Fibroblast of lung (primary cell): Measurements from ENCODE around the gene VAPB. TPM values are rescaled to one million over a fixed set of nuclear protein-coding genes. Genes with fewer than 3 reads are reported as not detected.

Experiments used
- DNase-seq, 2 donors: peaks; one replicate each; pipeline versions ENCODE4 v3.0.0 to v3.0.0-alpha.2; 2010; ENCODE audit warnings: low read depth in 2 of 2
- H2AFZ ChIP-seq: 2 replicates; pipeline ENCODE4 v1.5.1; 2012; ENCODE audit warnings: low read length, control low read depth, inconsistent platforms
- H3K27ac ChIP-seq: 2 replicates; pipeline ENCODE4 v1.5.1; 2011; ENCODE audit warnings: low read length, control low read depth; ENCODE audit not compliant: insufficient read depth
- H3K27me3 ChIP-seq: 2 replicates; pipeline ENCODE4 v1.5.1; 2011; ENCODE audit warnings: mild to moderate bottlenecking, low read length; ENCODE audit not compliant: control insufficient read depth, insufficient read depth
- H3K36me3 ChIP-seq: 2 replicates; pipeline ENCODE4 v1.5.1; 2011; ENCODE audit warnings: low read length; ENCODE audit not compliant: control insufficient read depth, insufficient read depth
- H3K4me1 ChIP-seq: 2 replicates; pipeline ENCODE4 v1.5.1; 2011; ENCODE audit warnings: low read length; ENCODE audit not compliant: control insufficient read depth, insufficient read depth; ENCODE audit errors: extremely low read depth
- H3K4me2 ChIP-seq: 2 replicates; pipeline ENCODE4 v1.5.1; 2011; ENCODE audit warnings: low read length, control low read depth; ENCODE audit not compliant: insufficient read depth; ENCODE audit errors: extremely low read depth
- H3K4me3 ChIP-seq, 4 experiments: fragments of 200-600 bp in 1 of 4; sonication (generic) in 1 of 4; replicated peaks in 1 of 4; 2 replicates each; pipeline ENCODE4 v1.5.1; 2011 to 2016; ENCODE audit warnings: low read length in 4 of 4, low read depth in 3 of 4, mild to moderate bottlenecking in 3 of 4, control low read depth in 2 of 4, inconsistent platforms in 1 of 4, mixed read lengths in 1 of 4; ENCODE audit not compliant: insufficient read depth in 1 of 4; ENCODE audit errors: control extremely low read depth in 1 of 4
- H3K79me2 ChIP-seq: 2 replicates; pipeline ENCODE4 v1.5.1; 2012; ENCODE audit warnings: mild to moderate bottlenecking, low read length, inconsistent platforms; ENCODE audit not compliant: control insufficient read depth, insufficient read depth
- H3K9ac ChIP-seq: 2 replicates; pipeline ENCODE4 v1.5.1; 2011; ENCODE audit warnings: mild to moderate bottlenecking, low read length, control low read depth; ENCODE audit not compliant: insufficient read depth
- H3K9me3 ChIP-seq: 2 replicates; pipeline ENCODE4 v1.5.1; 2012; ENCODE audit warnings: low read depth, low read length; ENCODE audit not compliant: control insufficient read depth, insufficient read depth
- H4K20me1 ChIP-seq: 2 replicates; pipeline ENCODE4 v1.5.1; 2011; ENCODE audit warnings: low read length; ENCODE audit not compliant: control insufficient read depth, insufficient read depth; ENCODE audit errors: extremely low read depth
- EZH2 ChIP-seq: IDR thresholded peaks from 2 replicates; pipeline ENCODE4 v1.5.1; 2012; ENCODE audit warnings: low read length, control low read depth, mild to moderate bottlenecking; ENCODE audit errors: missing control alignments
- polyA plus RNA-seq, 2 donors: library from polyadenylated mRNA; depleted of rRNA in 1 of 2; stranded (reverse) in 1 of 2; unstranded in 1 of 2; fragments of >200 nt; gene quantifications; 2 replicates each; pipeline ENCODE4 v1.2.1, GENCODE V29; 2011 to 2012; ENCODE audit warnings: missing spikeins in 1 of 2
- total RNA-seq: library from RNA; depleted of rRNA; stranded (reverse); fragments of >200 nt; gene quantifications from 2 replicates; pipeline ENCODE4 v1.2.1, GENCODE V29; 2014
- TF ChIP-seq, protein P1 (sequence below), 2 donors: IDR thresholded peaks in 1 of 2; conservative IDR thresholded peaks in 1 of 2; 1 replicate in 1 of 2; 2 replicates in 1 of 2; pipeline ENCODE4 v1.5.1; 2011 to 2012; ENCODE audit warnings: low read length in 2 of 2, control low read depth in 1 of 2, inconsistent platforms in 1 of 2, low read depth in 1 of 2, mild to moderate bottlenecking in 1 of 2

VAPB gene
- total and polyA plus RNA-seq, 2 donors (not counting 1 experiment from before 2014, with no cell fraction given) = 13.0 to 43.7 TPM

DNA sequence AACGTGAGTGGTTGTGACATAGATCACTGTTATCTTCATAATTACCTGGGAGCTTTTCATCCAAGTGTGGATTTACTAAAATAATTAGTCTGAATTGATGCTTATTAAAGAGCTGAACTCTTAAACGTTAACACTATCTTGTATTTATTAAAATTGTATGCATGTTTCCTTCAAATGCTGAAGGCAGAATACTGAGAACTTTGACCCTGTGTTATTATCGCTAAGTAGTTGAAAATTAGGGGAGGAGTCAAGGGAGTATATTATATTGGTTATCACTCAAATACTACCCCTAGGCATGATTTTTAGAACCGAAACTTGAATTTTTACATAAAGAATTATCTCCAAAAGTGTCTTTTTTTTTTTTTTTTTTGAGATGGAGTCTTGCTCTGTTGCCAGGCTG lies 5.8 kb downstream of the VAPB start:
- Histone ChIP-seq H3K79me2 (peaks cover 98% of the 10 kb centered on the region), H3K9me3 (no peaks in the 10 kb centered on the region), H2AFZ (no peak overlapping the region), H3K36me3 (peaks cover 2% of the 10 kb centered on the region), H3K4me2 (no peak overlapping the region), H3K4me3 (no peak overlapping the region), H3K9ac (no peak overlapping the region), H3K27ac (no peak overlapping the region), H3K4me1 (no peaks in the 10 kb centered on the region), H4K20me1 (no peaks in the 10 kb centered on the region), H3K27me3 (no peaks in the 10 kb centered on the region)
- DNase-seq = no peak
- TF ChIP-seq, protein P1, sequence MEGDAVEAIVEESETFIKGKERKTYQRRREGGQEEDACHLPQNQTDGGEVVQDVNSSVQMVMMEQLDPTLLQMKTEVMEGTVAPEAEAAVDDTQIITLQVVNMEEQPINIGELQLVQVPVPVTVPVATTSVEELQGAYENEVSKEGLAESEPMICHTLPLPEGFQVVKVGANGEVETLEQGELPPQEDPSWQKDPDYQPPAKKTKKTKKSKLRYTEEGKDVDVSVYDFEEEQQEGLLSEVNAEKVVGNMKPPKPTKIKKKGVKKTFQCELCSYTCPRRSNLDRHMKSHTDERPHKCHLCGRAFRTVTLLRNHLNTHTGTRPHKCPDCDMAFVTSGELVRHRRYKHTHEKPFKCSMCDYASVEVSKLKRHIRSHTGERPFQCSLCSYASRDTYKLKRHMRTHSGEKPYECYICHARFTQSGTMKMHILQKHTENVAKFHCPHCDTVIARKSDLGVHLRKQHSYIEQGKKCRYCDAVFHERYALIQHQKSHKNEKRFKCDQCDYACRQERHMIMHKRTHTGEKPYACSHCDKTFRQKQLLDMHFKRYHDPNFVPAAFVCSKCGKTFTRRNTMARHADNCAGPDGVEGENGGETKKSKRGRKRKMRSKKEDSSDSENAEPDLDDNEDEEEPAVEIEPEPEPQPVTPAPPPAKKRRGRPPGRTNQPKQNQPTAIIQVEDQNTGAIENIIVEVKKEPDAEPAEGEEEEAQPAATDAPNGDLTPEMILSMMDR (conservative IDR thresholded peaks at IDR 0.05 in 1 of 2, IDR thresholded peaks at IDR 0.05 in 1 of 2; ENCODE audit: low read depth in 1 of 2, low read length in 2 of 2) = no peak
- no peak for TF ChIP-seq EZH2

DNA sequence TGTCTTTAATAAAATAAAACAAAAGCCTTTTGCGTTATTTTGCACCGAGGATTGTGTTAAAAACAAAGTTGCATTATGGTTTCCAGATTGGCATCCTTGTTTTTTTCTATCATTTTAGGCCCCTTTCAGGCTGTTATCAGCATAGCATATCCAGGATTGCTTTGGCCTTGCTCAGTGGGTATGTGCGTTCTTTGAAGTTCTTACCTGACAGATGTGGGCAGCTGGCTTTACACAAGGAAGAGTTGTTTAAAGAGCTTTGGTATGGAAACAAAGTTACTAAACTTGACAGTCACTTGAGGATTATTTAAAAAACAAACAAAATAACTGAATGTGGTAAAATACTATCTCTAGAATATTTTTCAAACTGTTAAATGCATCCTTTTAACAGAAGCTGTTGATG lies 6.6 kb downstream of the VAPB start:
- Histone ChIP-seq H2AFZ (no peak overlapping the region), H3K9me3 (no peaks in the 10 kb centered on the region), H3K4me2 (no peak overlapping the region), H3K27ac (no peak overlapping the region), H3K36me3 (no peaks in the 10 kb centered on the region), H3K27me3 (no peaks in the 10 kb centered on the region), H3K4me1 (no peaks in the 10 kb centered on the region), H3K79me2 (peaks cover 98% of the 10 kb centered on the region), H3K4me3 (no peak overlapping the region), H3K9ac (no peak overlapping the region), H4K20me1 (no peaks in the 10 kb centered on the region)
- TF ChIP-seq EZH2 = no peak
- TF ChIP-seq, protein P1 (conservative IDR thresholded peaks at IDR 0.05 in 1 of 2, IDR thresholded peaks at IDR 0.05 in 1 of 2; ENCODE audit: low read depth in 1 of 2, low read length in 2 of 2) = no peak
- DNase-seq = no peak

- Histone ChIP-seq H3K27me3 (no peaks in the 10 kb centered on the region), H3K27ac (no peak overlapping the region), H3K9ac (no peak overlapping the region), H3K36me3 (no peaks in the 10 kb centered on the region), H4K20me1 (peaks cover 2% of the 10 kb centered on the region), H3K4me1 (no peaks in the 10 kb centered on the region), H3K9me3 (no peaks in the 10 kb centered on the region), H3K4me3 (no peak overlapping the region), H3K79me2 (peaks cover 97% of the 10 kb centered on the region), H3K4me2 (no peak overlapping the region), H2AFZ (no peak overlapping the region)
- DNase-seq = no peak
- TF ChIP-seq EZH2 = no peak
- TF ChIP-seq, protein P1 (conservative IDR thresholded peaks at IDR 0.05 in 1 of 2, IDR thresholded peaks at IDR 0.05 in 1 of 2; ENCODE audit: low read depth in 1 of 2, low read length in 2 of 2) = no peak
Observed at GRCh38 chr20:58397429-58397828, 8.4 kb downstream of the VAPB start.
